Inflammatory macrophage treated with lipopolysaccharide for 1 hour (primary cell): ENCODE results near the gene NUDT16.
A peak's percentile ranks its signal among the peaks of the same experiment; 100 is the strongest.

Experiments
- DNase-seq, 2 donors: peaks; one replicate each; pipeline ENCODE4 v3.0.0-alpha.2; 2020 to 2022

Gene NUDT16

DNA sequence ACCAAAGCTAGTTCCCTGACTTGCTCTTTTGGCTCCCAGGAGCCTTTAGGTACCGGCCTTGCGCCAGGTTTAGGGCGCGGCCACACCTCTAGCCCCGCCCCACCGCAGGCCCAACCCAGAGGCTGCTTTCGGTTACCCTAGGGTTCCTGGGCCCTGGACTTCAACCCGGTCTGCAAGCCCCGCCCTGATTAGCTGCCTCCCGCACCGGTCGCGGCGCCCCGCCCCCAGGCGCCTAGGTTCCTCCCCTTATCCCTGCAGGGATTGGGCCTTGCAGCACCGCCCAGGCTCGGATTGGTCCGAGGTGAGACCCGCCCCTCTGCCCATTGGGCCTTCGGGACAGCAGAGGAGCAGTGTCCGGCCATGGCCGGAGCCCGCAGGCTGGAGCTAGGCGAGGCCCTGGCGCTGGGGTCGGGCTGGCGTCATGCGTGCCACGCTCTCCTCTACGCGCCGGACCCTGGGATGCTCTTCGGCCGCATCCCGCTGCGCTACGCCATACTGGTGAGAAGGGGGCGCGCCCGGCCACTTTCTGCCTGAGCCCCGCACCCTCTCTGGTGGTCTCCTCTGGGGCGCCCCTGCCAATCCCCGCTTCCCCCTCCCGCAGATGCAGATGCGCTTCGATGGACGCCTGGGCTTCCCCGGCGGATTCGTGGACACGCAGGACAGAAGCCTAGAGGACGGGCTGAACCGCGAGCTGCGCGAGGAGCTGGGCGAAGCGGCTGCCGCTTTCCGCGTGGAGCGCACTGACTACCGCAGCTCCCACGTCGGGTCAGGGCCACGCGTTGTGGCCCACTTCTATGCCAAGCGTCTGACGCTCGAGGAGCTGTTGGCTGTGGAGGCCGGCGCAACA, at the start of gene NUDT16:
Gene NUDT16, plus strand, starts transcription at position 330 of the 847 bp plus-strand sequence. Its CDS starts 31 bp downstream, at position 361.
- peak; percentile 99 for DNase-seq

DNA sequence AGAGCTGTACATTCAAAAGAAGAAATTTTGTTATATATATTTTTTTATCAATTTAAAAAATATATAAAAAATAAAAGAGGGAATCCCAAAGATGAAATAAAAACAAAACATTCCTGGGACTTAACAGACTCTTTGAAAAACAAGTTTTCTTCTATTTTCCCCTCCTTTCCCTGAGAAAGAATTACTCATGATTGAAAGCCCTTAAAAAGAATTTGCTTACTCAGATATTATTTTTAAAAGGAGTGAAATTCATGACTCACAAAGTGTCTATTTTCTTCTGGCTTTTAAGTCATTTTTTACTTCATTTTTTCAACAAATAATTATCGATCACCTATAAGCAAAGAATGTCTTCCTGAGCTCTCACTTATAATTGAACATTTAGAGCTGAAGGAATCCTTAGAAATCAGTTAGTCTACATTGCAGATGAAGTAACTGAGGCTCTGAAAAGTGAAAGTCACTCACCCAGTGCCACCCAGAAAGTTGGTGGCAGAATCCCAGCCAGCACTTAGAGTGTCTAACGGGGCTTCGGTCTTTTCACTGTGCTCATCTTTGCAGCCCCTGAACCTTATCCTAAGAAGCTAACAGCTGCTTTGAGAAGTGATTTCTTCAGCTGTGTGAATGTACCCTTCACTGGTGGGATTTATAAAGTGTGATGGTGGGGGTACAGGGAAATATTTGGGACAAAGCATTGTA, 42.5 kb upstream of the NUDT16 start:
- DNase-seq: no peak

DNA sequence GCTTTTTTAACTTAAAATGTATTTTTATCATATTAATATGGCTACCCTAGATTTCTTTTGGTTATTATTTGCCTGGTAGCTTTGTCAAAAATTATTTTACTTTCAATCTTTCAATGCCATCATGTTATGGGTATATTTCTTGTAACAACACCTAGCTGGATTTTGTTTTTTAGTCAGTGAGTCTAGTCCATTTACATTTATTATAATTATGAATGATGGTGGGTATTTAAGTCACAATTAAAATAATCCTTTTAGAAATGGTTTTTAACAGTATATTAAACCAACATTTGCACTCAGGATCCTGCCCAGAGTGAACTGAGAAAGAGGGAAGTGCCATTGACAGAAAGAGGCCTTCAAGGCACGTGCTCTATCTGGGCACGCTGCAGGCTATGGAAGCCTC, 39.8 kb upstream of the NUDT16 start:
- no peak for DNase-seq

DNA sequence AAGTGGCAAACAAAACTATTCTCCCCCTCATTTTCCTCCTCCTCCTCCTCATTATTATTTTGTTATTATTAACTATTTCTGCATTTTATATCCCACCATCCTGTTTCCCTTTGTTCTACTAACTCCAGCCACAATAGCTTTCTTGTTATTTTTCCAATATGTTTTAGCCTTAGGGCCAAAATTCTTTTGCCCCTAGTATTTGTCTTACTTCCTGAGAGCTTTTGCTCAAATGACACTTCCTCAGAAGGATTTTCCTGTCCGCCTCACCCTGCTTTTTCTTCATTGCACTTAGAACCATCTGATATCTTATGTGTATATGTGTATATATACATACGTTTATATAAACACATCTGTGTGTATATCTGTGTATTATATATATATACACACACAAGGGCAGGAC, 32.7 kb upstream of the NUDT16 start:
- no peak for DNase-seq

DNA sequence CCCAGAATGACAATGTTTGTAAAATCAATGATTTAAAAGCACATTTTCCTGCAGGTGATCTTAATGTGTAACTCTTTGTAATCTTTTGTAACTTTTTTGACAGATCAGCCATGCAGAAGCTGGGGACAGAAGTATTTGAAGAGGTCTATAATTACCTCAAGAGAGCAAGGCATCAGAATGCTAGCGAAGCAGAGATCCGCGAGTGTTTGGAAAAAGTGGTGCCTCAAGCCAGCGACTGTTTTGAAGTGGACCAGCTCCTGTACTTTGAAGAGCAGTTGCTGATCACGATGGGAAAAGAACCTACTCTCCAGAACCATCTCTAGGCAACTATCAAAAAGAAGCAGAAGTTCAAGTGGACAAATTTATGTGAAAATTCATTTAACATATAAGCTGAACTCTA, 32.1 kb upstream of the NUDT16 start:
- DNase-seq: no peak

DNA sequence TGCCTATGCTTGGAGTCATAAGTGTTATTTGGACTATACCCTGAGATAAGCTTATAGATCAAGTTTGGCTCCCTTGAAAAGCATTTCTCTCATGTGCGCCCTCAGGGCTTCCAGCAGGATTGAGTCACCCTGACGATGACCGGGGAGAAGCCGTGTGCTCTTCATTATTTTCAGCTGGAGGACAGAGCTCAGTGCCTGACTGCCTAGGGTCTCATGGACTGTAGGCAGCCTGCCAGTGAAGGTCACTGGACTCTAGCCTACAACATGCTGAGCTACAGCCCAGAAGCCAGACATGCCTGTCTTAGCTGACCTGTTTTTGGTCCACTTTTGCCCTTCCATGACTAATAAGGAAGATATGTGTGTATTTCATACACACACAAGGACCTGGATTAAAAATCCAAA, 31.6 kb upstream of the NUDT16 start:
- no peak for DNase-seq

GRCh38 chr3:131350506-131350905, 31.1 kb upstream of the NUDT16 start:
- DNase-seq: no peak

DNA sequence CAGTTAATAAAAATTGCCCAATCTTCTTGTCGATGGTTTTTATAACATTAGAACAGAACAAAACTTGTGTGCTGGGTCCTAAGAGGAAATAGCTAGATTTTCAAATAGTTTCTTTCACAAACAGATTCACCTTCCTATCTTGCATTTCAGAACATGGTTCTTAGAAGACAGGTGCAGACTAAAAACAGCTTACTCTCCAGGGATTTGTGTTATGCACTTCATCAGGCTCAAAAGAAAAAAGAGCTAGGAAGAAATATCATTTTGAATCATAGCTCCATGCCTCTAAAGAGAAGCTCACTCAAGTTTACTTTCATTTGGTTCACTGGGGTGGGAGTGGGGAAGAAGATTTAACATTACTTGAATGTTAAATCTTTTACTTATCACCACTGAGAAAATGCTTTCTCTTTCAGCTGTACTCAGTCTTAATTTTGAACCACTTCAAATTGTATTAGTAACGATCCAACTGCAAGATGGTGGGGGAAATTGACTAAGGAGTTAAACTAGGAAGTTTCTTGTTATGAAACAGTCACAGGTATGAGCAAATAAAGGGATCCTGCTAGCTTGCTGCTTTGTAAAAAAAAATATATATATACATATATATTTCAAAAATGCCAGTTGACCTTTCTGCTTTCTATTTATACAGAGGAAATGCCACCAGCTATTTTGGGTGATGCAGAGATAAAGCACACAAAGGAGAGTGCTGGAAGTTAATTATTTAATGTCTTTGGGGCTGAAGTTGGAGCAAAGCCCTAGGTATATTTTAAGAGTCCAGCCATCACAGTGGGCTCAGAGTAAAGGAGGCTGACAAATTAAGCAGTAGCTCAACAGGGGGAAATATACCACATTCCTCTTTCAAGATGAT, 28.3 kb upstream of the NUDT16 start:
- DNase-seq: no peak

- DNase-seq: no peak
Observed at GRCh38 chr3:131353986-131354385, 27.6 kb upstream of the NUDT16 start.

GRCh38 chr3:131356006-131356595, 25.5 kb upstream of the NUDT16 start:
- DNase-seq: no peak

DNA sequence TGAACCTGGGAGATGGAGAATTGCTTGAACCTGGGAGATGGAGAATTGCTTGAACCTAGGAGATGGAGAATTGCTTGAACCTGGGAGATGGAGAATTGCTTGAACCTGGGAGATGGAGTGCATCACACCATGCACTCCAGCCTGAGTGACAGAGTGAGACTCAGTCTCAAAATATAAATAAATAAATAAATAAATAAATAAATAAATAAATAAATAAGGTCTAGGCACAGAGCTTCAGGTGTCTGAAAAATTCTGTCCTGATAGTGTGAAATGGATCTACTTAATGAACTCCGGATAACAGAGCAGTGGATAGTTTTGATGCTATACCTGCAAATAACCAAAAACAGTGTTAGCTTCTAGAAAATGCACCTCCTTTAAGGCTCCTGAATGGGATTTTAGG, 24.3 kb upstream of the NUDT16 start:
- no peak for DNase-seq

DNA sequence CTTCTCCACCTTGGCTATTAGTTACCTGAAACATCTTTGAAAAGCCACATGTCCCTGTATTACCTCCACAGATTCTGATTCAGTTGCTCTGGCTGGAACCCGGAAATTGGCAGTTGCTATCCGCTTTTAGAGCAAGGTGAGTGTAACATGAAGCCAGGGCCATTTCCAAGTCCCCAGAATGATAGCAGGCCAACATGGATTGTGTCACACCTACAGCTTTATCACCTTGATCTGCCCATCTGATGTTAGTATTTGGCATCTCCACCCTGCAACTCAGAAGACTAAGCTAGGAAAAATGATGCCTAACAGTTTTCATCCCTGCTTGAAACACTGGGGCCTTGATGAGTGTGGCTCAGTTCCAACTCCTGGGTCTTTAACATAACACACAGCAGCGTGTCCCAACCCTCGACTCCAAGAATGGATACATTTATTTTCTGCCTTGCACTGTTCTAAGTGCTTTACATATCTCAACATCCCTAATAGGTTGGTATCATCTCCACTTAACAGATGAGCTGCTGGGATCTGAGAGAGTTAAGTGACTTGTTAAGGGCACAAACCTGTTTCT, 21.3 kb upstream of the NUDT16 start:
- no peak for DNase-seq

- peak; percentile 40 to 55 for DNase-seq
Observed at GRCh38 chr3:131361066-131361463, 20.5 kb upstream of the NUDT16 start.

DNA sequence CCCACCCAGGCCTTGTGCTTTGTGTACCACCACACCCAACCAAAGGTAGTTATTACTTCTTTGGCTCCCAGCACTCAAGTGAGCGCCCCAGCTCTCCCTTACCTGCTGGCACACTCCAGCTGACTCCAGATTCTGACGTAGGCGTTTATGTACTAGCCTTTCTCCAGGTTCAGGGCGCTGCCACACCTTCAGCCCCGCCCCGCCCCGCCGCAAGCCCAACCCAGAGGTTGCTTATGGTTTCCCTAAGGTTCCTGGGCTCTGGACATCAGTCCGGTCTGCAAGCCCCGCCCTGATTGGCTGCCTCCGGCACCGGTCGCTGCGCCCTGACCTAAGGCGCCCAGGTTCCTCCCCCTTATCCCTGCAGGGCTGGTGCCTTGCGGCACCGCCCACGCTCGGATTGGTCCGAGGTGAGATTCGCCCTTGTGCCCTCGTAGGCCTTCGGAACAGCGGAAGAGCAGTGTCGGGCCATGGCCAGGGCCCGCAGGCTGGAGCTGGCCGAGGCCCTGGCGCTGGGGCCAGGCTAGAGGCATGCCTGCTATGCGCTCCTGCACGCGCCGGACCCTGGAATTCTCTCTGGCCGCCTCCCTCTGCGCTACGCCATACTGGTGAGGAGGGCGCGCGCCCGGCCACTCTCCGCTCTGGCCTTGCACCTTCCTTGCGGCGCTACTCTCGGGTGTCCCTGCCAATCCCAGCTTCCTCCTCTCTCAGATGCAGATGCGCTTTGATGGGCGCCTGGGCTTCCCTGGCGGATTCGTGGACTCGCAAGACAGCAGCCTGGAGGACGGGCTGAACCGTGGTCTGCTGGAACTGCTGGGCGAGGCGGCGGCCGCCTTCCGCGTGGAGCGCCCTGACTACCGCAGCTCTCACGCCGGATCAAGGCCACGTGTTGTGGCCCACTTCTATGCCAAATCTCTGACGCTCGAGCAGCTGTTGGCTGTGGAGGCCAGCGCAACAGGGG, 19.8 kb upstream of the NUDT16 start:
- peak; percentile 80 to 85 for DNase-seq

DNA sequence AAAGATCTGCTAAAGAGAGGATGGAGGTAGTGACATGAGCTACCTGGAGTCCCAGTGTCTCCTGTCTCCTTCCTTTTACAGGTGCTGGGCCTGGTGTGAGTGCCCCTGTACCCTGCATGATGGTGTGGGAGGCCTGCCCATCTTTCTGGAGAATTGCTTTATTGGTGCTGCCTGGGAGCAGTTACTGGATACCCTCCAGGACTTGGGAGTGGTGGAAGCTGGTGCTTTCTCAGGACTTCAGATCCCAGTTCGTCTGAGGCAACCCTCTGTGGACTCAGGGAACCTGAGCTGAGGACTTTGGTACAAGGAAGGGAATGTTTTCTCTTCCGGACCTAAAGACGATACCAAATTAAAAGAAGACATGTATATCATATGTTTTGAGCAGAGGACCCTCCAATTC, 18.3 kb upstream of the NUDT16 start:
- no peak for DNase-seq

- peak; percentile 25 to 52 for DNase-seq
Observed at GRCh38 chr3:131370935-131371687, 10.5 kb upstream of the NUDT16 start.

DNA sequence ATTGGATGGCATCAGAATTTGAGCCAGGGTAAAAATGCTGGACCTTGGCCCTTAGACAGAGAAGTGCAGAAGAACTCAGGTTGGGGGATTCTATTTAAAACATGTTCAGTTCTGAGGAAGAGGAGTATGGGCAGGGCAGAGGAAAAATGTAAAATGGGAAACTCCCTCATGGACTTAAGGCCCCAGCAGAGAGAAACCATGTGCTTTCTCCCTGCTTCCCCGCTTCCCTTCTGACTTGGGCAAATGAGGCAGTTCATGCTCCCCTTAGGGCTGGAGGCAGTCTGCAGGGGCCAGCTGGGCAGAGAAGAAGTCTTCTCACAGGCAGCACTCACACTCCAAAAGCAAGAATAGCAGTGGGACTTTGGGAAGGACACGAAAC, 9.9 kb upstream of the NUDT16 start:
- peak; percentile 41 to 51 for DNase-seq

- DNase-seq: no peak
Observed at GRCh38 chr3:131374741-131375140, 6.8 kb upstream of the NUDT16 start.

DNA sequence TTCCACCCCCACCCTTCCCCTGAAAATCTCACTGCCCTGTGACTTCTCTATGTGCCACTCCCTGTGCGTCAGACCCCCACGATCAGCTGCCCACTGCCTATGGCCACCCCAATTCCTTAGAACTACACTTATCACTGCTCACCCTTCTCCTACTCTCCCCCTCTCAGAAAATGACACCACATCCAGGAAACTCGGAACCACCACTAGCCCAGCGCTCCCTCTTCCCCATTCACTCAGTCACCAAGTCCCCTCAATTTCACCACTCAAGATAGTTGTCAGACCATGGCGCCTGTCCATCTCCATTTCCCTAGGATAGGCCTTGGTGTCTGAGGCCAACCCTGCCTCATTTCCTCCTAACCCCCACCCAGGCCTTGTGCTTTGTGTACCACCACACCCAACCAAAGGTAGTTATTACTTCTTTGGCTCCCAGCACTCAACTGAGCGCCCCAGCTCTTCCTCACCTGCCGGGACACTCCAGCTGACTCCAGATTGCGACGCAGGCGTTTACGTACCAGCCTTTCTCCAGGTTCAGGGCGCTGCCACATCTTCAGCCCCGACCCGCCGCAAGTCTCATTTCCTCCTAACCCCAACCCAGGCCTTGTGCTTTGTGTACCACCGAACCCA, 641 bp upstream of the NUDT16 start:
- DNase-seq: peak; percentile 27 to 32
